ENCODE data around the gene USH2A.
A peak's percentile ranks its signal among the peaks of the same experiment; 100 is the strongest.

- TF ChIP-seq POLR2A (IDR thresholded peaks at IDR 0.05): no peak
- TF ChIP-seq CTCF (IDR thresholded peaks at IDR 0.05): peak in 5 of 12 donors; percentile 10 to 39 (median 25)
These were observed 430.6 kb downstream of the USH2A start for GRCh38 chr1:215992620-215993019.
